Erythroblast (primary cell): Measurements from ENCODE around the gene S100A5.

ENCODE experiments used
- GATA1 ChIP-seq: IDR thresholded peaks from 2 replicates; pipeline ENCODE4 v1.6.1; 2011; ENCODE audit warnings: low read depth, mild to moderate bottlenecking, control low read depth, low read length, moderate library complexity
- POLR2A ChIP-seq: IDR thresholded peaks from 2 replicates; pipeline ENCODE4 v1.6.1; 2011; ENCODE audit warnings: mild to moderate bottlenecking, low read length

DNA sequence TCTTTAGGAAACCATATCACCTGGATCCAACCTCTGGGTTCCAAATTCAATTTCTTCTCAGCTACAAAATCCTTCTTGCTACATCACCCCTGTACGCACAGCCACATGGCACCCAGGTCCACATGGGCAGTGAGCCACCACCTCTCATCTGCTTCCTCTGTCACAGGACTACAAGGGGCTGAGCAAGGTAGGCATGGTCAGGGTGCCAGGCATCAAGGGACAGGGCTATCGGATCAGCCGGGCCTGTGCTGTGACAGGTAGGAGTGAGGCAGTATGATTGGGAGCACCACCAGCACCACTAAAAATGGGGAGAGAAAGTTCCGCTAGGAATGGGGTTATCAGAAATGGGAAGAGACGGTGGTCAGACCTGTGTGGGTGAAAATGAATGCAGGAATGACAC, 34.3 kb downstream of the S100A5 start:
- TF ChIP-seq POLR2A = no peak
- TF ChIP-seq GATA1 = no peak
